WTC11 (cell line): ENCODE measurements around the gene FGFBP1. TPM values are rescaled to one million over a fixed set of nuclear protein-coding genes. Genes with fewer than 3 reads are reported as not detected.

Experiments
- ATAC-seq: fragments of 200-7000 bp; cut with Tn5 transposase; 2 replicates; pipeline ENCODE4 v1.10.0; 2021; ENCODE audit warnings: mild to moderate bottlenecking, moderate library complexity
- CTCF ChIA-PET: fragments of 300-600 bp; sonication (Branson Sonifier 250); formaldehyde crosslinking; loops from one replicate; lab custom pipeline; 2021; ENCODE audit warnings: antibody characterized with exemption; lab: Charles Lee
- POLR2A ChIA-PET: fragments of 350-600 bp; sonication (Branson Sonifier 250); formaldehyde crosslinking; loops from one replicate; lab custom pipeline; 2021; ENCODE audit warnings: antibody characterized with exemption; lab: Charles Lee
- DNase-seq: peaks from one replicate; pipeline ENCODE4 v3.0.0; 2021; ENCODE audit warnings: low spot score
- H3K27ac Mint-ChIP-seq: 2 replicates; pipeline ENCODE4 v1.8.0; 2021; ENCODE audit warnings: mixed read lengths
- H3K27me3 Mint-ChIP-seq: 2 replicates; pipeline ENCODE4 v1.8.0; 2021; ENCODE audit warnings: low read depth, mild to moderate bottlenecking, moderate library complexity, mixed read lengths
- H3K36me3 Mint-ChIP-seq: 2 replicates; pipeline ENCODE4 v1.8.0; 2021; ENCODE audit warnings: mixed read lengths
- H3K4me1 Mint-ChIP-seq: 2 replicates; pipeline ENCODE4 v1.8.0; 2022; ENCODE audit warnings: mixed read lengths
- H3K4me3 Mint-ChIP-seq: 2 replicates; pipeline ENCODE4 v1.8.0; 2021; ENCODE audit warnings: mild to moderate bottlenecking, moderate library complexity, mixed read lengths
- H3K9me3 Mint-ChIP-seq: 2 replicates; pipeline ENCODE4 v1.8.0; 2021; ENCODE audit warnings: mixed read lengths
- ATF2 ChIP-seq: sonication (generic); formaldehyde crosslinking; IDR thresholded peaks from 2 replicates; pipeline ENCODE4 v1.8.1; 2022; ENCODE audit warnings: low read depth, missing genetic modification reagents, borderline replicate concordance
- ATF3 ChIP-seq: sonication (generic); formaldehyde crosslinking; conservative IDR thresholded peaks from 2 replicates; pipeline ENCODE4 v1.8.1; 2022; ENCODE audit warnings: mild to moderate bottlenecking, missing genetic modification reagents
- CDX4 ChIP-seq: fragments of 250-450 bp; sonication (Bioruptor Pico); IDR thresholded peaks from 2 replicates; pipeline ENCODE4 v1.9.0; 2021; ENCODE audit warnings: moderate library complexity, mild to moderate bottlenecking, inconsistent platforms, borderline replicate concordance
- ERG ChIP-seq: fragments of 250-450 bp; sonication (Bioruptor Pico); IDR thresholded peaks from 2 replicates; pipeline ENCODE4 v1.8.0; 2021; ENCODE audit warnings: mild to moderate bottlenecking
- FOXJ3 ChIP-seq: sonication (generic); formaldehyde crosslinking; IDR thresholded peaks from 2 replicates; pipeline ENCODE4 v1.9.0; 2021; ENCODE audit warnings: missing genetic modification reagents, mild to moderate bottlenecking, borderline replicate concordance
- FOXK1 ChIP-seq: sonication (generic); formaldehyde crosslinking; IDR thresholded peaks from 2 replicates; pipeline ENCODE4 v1.8.0; 2022; ENCODE audit warnings: mild to moderate bottlenecking, moderate library complexity, missing genetic modification reagents
- JUN ChIP-seq: sonication (generic); formaldehyde crosslinking; IDR thresholded peaks from 2 replicates; pipeline ENCODE4 v1.8.0; 2023; ENCODE audit warnings: mild to moderate bottlenecking, missing genetic modification reagents
- MYBL2 ChIP-seq: sonication (generic); formaldehyde crosslinking; IDR thresholded peaks from 2 replicates; pipeline ENCODE4 v1.8.1; 2023; ENCODE audit warnings: mild to moderate bottlenecking, moderate library complexity, missing genetic modification reagents
- NFATC4 ChIP-seq: fragments of 250-450 bp; sonication (Bioruptor Pico); IDR thresholded peaks from 2 replicates; pipeline ENCODE4 v1.9.0; 2021; ENCODE audit warnings: mild to moderate bottlenecking
- SP1 ChIP-seq: sonication (generic); formaldehyde crosslinking; conservative IDR thresholded peaks from 2 replicates; pipeline ENCODE4 v1.8.1; 2022; ENCODE audit warnings: missing genetic modification reagents
- STAT6 ChIP-seq: sonication (generic); formaldehyde crosslinking; conservative IDR thresholded peaks from 2 replicates; pipeline ENCODE4 v1.8.1; 2023; ENCODE audit warnings: mild to moderate bottlenecking, low read depth, missing genetic modification reagents, moderate library complexity
- TCF7 ChIP-seq: sonication (generic); formaldehyde crosslinking; IDR thresholded peaks from 2 replicates; pipeline ENCODE4 v1.8.0; 2022; ENCODE audit warnings: mild to moderate bottlenecking, low read depth, missing genetic modification reagents, moderate library complexity
- TEAD1 ChIP-seq: sonication (generic); formaldehyde crosslinking; IDR thresholded peaks from 2 replicates; pipeline ENCODE4 v1.8.0; 2022; ENCODE audit warnings: mild to moderate bottlenecking, missing genetic modification reagents
- TP53 ChIP-seq: sonication (generic); formaldehyde crosslinking; IDR thresholded peaks from 2 replicates; pipeline ENCODE4 v1.8.1; 2023; ENCODE audit warnings: mild to moderate bottlenecking, missing genetic modification reagents
- USF1 ChIP-seq: sonication (generic); formaldehyde crosslinking; IDR thresholded peaks from 2 replicates; pipeline ENCODE4 v1.8.0; 2022; ENCODE audit warnings: mild to moderate bottlenecking, missing genetic modification reagents
- ZBTB43 ChIP-seq: sonication (generic); formaldehyde crosslinking; IDR thresholded peaks from 2 replicates; pipeline ENCODE4 v1.8.1; 2023; ENCODE audit warnings: mild to moderate bottlenecking, missing genetic modification reagents
- ZNF121 ChIP-seq: sonication (generic); formaldehyde crosslinking; IDR thresholded peaks from 2 replicates; pipeline ENCODE4 v1.8.0; 2023; ENCODE audit warnings: missing genetic modification reagents
- ZNF396 ChIP-seq: fragments of 250-450 bp; sonication (Bioruptor Pico); IDR thresholded peaks from 2 replicates; pipeline ENCODE4 v1.8.0; 2021; ENCODE audit warnings: mild to moderate bottlenecking, moderate library complexity, borderline replicate concordance
- ZNF512 ChIP-seq: sonication (generic); formaldehyde crosslinking; IDR thresholded peaks from 2 replicates; pipeline ENCODE4 v1.8.1; 2022; ENCODE audit warnings: missing genetic modification reagents, borderline replicate concordance
- ZNF671 ChIP-seq: fragments of 250-450 bp; sonication (Bioruptor Pico); IDR thresholded peaks from 2 replicates; pipeline ENCODE4 v1.8.0; 2021; ENCODE audit warnings: mild to moderate bottlenecking
- total RNA-seq: library from RNA; stranded (reverse); gene quantifications from 3 replicates; pipeline ENCODE4 v1.2.3, GENCODE V29; 2021

The FGFBP1 gene
- total RNA-seq, 1 experiment from 2014 or later: not detected

- Mint-ChIP-seq H3K9me3 (peaks cover 34% of the 10 kb centered on the region), H3K36me3 (peaks cover 3% of the 10 kb centered on the region), H3K27ac (no peak overlapping the region), H3K4me1 (no peaks in the 10 kb centered on the region), H3K27me3 (no peaks in the 10 kb centered on the region; the same call in 1 of the 2 replicates), H3K4me3 (no peak overlapping the region)
- ChIA-PET CTCF (interaction anchor here (1.0 to 1.2 kb wide), 2 partner anchors 20 to 423 kb away, joined by 3 to 4 read pairs; no protein-coding TSS in a partner anchor), POLR2A (no interaction called here)
- TF ChIP-seq TEAD1 (no peak), ZNF512 (CRISPR knock-in tag) (no peak)
- no peak for ATAC-seq
- DNase-seq: no peak
Measured at GRCh38 chr4:15902746-15903145, 35.8 kb downstream of the FGFBP1 start.

- peaks cover 3% of the 10 kb centered on the region for H3K36me3 Mint-ChIP-seq
- H3K4me1 Mint-ChIP-seq: no peaks in the 10 kb centered on the region
- ChIA-PET POLR2A (no interaction called here), CTCF (no interaction called here)
- ATAC-seq (no peak), DNase-seq (no peak)
- no peak overlapping the region for H3K27ac Mint-ChIP-seq
- H3K4me3 Mint-ChIP-seq: no peak overlapping the region
- H3K27me3 Mint-ChIP-seq: no peaks in the 10 kb centered on the region; the same call in 1 of the 2 replicates
- H3K9me3 Mint-ChIP-seq: peaks cover 34% of the 10 kb centered on the region
- TF ChIP-seq SP1 (CRISPR knock-in tag): no peak
- no peak for TF ChIP-seq FOXK1
- TF ChIP-seq NFATC4: no peak
- no peak for TF ChIP-seq TP53 (CRISPR knock-in tag)
- no peak for TF ChIP-seq ZNF671 (CRISPR knock-in tag)
- no peak for TF ChIP-seq MYBL2 (CRISPR knock-in tag)
- TF ChIP-seq ATF2 (CRISPR knock-in tag): no peak
- TF ChIP-seq CDX4: no peak
- TF ChIP-seq ERG: no peak
- no peak for TF ChIP-seq ZBTB43 (CRISPR knock-in tag)
- no peak for TF ChIP-seq ZNF396
- no peak for TF ChIP-seq USF1
- no peak for TF ChIP-seq FOXJ3 (CRISPR knock-in tag)
- no peak for TF ChIP-seq TCF7
- no peak for TF ChIP-seq STAT6 (CRISPR knock-in tag)
- no peak for TF ChIP-seq JUN (CRISPR knock-in tag)
- TF ChIP-seq ATF3 (CRISPR knock-in tag): no peak
- TF ChIP-seq ZNF121 (CRISPR knock-in tag): no peak
Measured at GRCh38 chr4:15901998-15902397, 36.5 kb downstream of the FGFBP1 start.
